Measurements from ENCODE around the gene CIAO1.

DNA sequence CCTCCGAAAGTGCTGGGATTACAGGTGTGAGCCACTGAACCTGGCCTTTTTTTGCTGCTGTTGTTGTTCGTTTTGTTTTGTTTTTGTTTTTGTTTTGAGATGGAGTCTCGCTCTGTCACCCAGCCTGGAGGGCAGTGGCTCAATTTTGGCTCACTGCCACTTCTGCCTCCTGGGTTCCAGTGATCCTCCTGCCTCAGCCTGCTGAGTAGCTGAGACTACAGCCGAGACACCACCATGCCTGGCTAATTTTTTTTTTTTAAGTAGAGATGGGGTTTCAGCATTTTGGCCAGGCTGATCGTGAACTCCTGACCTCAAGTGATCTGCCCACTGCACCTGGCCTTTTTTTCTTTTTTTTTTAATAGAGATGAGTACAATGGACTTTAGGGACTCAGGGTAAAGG is 22.2 kb upstream of the CIAO1 start:
- TF ChIP-seq SPI1 (IDR thresholded peaks at IDR 0.05; ENCODE audit: low read depth, low read length), result no peak
- no peak for TF ChIP-seq POLR2A (IDR thresholded peaks at IDR 0.05; ENCODE audit: low read depth, low read length)
- no peak for TF ChIP-seq POLR2AphosphoS5 (IDR thresholded peaks at IDR 0.05; ENCODE audit: low read depth, low read length)
- no peak for TF ChIP-seq TAF1 (IDR thresholded peaks at IDR 0.05; ENCODE audit: low read depth, low read length)
- TF ChIP-seq POU2F2 (IDR thresholded peaks at IDR 0.05; ENCODE audit: low read depth, low read length), result no peak
